Panc1 (cell line): ENCODE data around the gene VPS13A. TPM values are rescaled to one million over a fixed set of nuclear protein-coding genes. Genes with fewer than 3 reads are reported as not detected.

Experiments used
- ATAC-seq: fragments of 200-7000 bp; cut with Tn5 transposase; 2 replicates; pipeline ENCODE4 v1.9.1; 2020; ENCODE audit warnings: mild to moderate bottlenecking, moderate library complexity
- BruUV-seq: library from RNA; stranded (reverse); fragments of 400-500 nt; replicated peaks from 2 replicates; lab custom pipeline; 2021; lab: Mats Ljungman, UMichigan
- CTCF ChIA-PET: fragments of 300-600 bp; sonication (Branson Sonifier 250); formaldehyde crosslinking; loops from one replicate; lab custom pipeline; 2022; ENCODE audit warnings: antibody characterized with exemption; lab: Charles Lee
- POLR2A ChIA-PET: fragments of 300-600 bp; sonication (Branson Sonifier 250); formaldehyde crosslinking; loops from one replicate; lab custom pipeline; 2022; ENCODE audit warnings: antibody characterized with exemption; lab: Charles Lee
- DNase-seq: peaks from one replicate; pipeline ENCODE4 v3.0.0-alpha.2; 2010; ENCODE audit warnings: low read depth, low spot score
- H3K27ac ChIP-seq: 2 replicates; pipeline ENCODE4 v1.5.1; 2011; ENCODE audit warnings: mild to moderate bottlenecking, low read length, inconsistent platforms
- H3K27me3 ChIP-seq: fragments of 200-500 bp; sonication (Bioruptor generic); 2 replicates; pipeline ENCODE4 v1.6.0; 2014; ENCODE audit warnings: low read length, inconsistent platforms; ENCODE audit not compliant: control insufficient read depth, insufficient read depth
- H3K36me3 ChIP-seq: fragments of 200-500 bp; sonication (Bioruptor generic); 2 replicates; pipeline ENCODE4 v1.5.1; 2014; ENCODE audit warnings: inconsistent platforms, mild to moderate bottlenecking, low read length, moderate library complexity; ENCODE audit not compliant: control insufficient read depth, insufficient read depth
- H3K4me1 ChIP-seq: 2 replicates; pipeline ENCODE4 v1.5.1; 2011; ENCODE audit warnings: inconsistent platforms, mild to moderate bottlenecking, low read length, moderate library complexity; ENCODE audit not compliant: control insufficient read depth, insufficient read depth
- H3K4me3 ChIP-seq, 2 experiments: 2 replicates each; pipeline ENCODE4 v1.5.1; 2011 to 2012; ENCODE audit warnings: low read depth in 2 of 2, low read length in 2 of 2, mild to moderate bottlenecking in 2 of 2, inconsistent platforms in 1 of 2, moderate library complexity in 1 of 2
- H3K9me3 ChIP-seq: fragments of 200-500 bp; sonication (Bioruptor generic); 2 replicates; pipeline ENCODE4 v1.5.1; 2014; ENCODE audit warnings: low read depth, mild to moderate bottlenecking, inconsistent platforms, low read length, moderate library complexity; ENCODE audit not compliant: control insufficient read depth, insufficient read depth
- POLR2AphosphoS5 ChIP-seq: IDR thresholded peaks from 2 replicates; pipeline ENCODE4 v1.6.1; 2012; ENCODE audit warnings: mild to moderate bottlenecking, low read depth, low read length, moderate library complexity
- SIN3A ChIP-seq: IDR thresholded peaks from 2 replicates; pipeline ENCODE4 v1.6.1; 2012; ENCODE audit warnings: low read depth, mild to moderate bottlenecking, low read length, moderate library complexity, borderline replicate concordance; ENCODE audit not compliant: insufficient read depth
- TCF7L2 ChIP-seq: IDR thresholded peaks from 2 replicates; pipeline ENCODE4 v1.6.1; 2011; ENCODE audit warnings: mild to moderate bottlenecking, low read depth, low read length, inconsistent platforms
- in situ Hi-C: cut with HindIII; loops from 2 replicates; pipeline ENCODE4 v1.10.0; 2016; ENCODE audit warnings: low sequenced_read_pairs, low pct_unique_long_range_greater_than_20kb
- intact Hi-C: fragments of 100-400 bp; cut with micrococcal nuclease; formaldehyde crosslinking; loops from one replicate; pipeline ENCODE4 v1.10.0; 2022; ENCODE audit not compliant: unreplicated experiment
- total RNA-seq: library from RNA; stranded (reverse); gene quantifications from one replicate; pipeline ENCODE4 v1.2.1, GENCODE V29; 2021; ENCODE audit not compliant: unreplicated experiment
- TF ChIP-seq, protein P1 (sequence below): fragments of 450-650 bp; IDR thresholded peaks from 2 replicates; pipeline ENCODE4 v1.5.1; 2017; ENCODE audit warnings: mild to moderate bottlenecking
- TF ChIP-seq, protein P2 (sequence below), 2 experiments: IDR thresholded peaks; 2 replicates each; pipeline ENCODE4 v1.6.1; 2011 to 2012; ENCODE audit warnings: low read depth in 2 of 2, control low read depth in 1 of 2, low read length in 1 of 2, mild to moderate bottlenecking in 1 of 2, moderate library complexity in 1 of 2; ENCODE audit not compliant: insufficient read depth in 1 of 2

The VPS13A gene
- total RNA-seq, 1 experiment from 2014 or later: 26.1 TPM

DNA sequence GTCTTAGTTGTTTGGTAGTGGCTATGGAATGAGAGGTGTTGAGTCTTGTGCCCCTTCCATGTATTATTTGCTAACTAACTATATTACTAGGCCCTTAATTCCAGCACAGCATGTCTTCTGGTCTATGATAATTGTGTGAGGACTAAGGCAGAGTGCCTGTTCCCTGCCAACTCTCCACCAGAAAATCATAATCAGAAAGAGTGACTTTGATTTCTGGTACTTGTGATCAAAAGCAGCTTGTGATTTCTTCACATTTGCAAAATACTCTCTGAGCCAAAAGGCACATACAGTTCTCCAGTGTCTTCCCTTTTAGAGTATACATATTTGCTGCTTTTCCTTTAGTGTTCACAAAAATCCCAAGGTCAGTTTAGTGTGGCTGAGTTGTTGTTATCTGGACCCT lies 240.9 kb downstream of the VPS13A start:
- Histone ChIP-seq H3K36me3 (no peaks in the 10 kb centered on the region), H3K4me1 (no peaks in the 10 kb centered on the region), H3K9me3 (no peaks in the 10 kb centered on the region), H3K27me3 (no peaks in the 10 kb centered on the region), H3K27ac (no peak overlapping the region), H3K4me3 (no peak overlapping the region)
- ChIA-PET POLR2A (no interaction called here), CTCF (no interaction called here)
- intact Hi-C loops (no loop called here), in situ Hi-C loops (no loop called here)
- TF ChIP-seq, protein P1, sequence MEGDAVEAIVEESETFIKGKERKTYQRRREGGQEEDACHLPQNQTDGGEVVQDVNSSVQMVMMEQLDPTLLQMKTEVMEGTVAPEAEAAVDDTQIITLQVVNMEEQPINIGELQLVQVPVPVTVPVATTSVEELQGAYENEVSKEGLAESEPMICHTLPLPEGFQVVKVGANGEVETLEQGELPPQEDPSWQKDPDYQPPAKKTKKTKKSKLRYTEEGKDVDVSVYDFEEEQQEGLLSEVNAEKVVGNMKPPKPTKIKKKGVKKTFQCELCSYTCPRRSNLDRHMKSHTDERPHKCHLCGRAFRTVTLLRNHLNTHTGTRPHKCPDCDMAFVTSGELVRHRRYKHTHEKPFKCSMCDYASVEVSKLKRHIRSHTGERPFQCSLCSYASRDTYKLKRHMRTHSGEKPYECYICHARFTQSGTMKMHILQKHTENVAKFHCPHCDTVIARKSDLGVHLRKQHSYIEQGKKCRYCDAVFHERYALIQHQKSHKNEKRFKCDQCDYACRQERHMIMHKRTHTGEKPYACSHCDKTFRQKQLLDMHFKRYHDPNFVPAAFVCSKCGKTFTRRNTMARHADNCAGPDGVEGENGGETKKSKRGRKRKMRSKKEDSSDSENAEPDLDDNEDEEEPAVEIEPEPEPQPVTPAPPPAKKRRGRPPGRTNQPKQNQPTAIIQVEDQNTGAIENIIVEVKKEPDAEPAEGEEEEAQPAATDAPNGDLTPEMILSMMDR: no peak
- TF ChIP-seq SIN3A (no peak), TCF7L2 (no peak), POLR2AphosphoS5 (no peak)
- TF ChIP-seq, protein P2, sequence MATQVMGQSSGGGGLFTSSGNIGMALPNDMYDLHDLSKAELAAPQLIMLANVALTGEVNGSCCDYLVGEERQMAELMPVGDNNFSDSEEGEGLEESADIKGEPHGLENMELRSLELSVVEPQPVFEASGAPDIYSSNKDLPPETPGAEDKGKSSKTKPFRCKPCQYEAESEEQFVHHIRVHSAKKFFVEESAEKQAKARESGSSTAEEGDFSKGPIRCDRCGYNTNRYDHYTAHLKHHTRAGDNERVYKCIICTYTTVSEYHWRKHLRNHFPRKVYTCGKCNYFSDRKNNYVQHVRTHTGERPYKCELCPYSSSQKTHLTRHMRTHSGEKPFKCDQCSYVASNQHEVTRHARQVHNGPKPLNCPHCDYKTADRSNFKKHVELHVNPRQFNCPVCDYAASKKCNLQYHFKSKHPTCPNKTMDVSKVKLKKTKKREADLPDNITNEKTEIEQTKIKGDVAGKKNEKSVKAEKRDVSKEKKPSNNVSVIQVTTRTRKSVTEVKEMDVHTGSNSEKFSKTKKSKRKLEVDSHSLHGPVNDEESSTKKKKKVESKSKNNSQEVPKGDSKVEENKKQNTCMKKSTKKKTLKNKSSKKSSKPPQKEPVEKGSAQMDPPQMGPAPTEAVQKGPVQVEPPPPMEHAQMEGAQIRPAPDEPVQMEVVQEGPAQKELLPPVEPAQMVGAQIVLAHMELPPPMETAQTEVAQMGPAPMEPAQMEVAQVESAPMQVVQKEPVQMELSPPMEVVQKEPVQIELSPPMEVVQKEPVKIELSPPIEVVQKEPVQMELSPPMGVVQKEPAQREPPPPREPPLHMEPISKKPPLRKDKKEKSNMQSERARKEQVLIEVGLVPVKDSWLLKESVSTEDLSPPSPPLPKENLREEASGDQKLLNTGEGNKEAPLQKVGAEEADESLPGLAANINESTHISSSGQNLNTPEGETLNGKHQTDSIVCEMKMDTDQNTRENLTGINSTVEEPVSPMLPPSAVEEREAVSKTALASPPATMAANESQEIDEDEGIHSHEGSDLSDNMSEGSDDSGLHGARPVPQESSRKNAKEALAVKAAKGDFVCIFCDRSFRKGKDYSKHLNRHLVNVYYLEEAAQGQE (IDR thresholded peaks at IDR 0.05; ENCODE audit: insufficient read depth in 1 of 2, low read depth in 2 of 2, low read length in 1 of 2): no peak
- DNase-seq (no peak), ATAC-seq (no peak)
- no TSS peak for BruUV-seq

DNA sequence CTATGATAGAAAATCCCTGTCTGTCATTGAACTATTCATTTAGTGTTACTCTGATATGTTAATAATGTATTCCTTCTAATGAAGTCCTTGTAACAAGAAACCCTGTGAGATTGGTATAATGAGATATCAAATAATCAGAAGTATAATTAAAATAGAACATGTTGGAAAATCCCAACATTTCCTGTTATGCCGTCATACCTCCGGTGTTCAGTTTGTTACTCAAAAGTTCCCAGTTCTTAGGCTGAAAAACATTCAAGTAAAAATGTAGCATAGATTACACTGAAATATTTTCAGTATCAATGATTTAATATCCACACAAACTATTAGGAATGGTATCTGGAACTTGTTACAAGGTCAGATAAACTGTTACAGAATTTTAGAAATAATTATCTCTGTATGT lies 243.3 kb downstream of the VPS13A start:
- BruUV-seq: no TSS peak
- DNase-seq: no peak
- Histone ChIP-seq H3K9me3 (no peaks in the 10 kb centered on the region), H3K4me3 (no peak overlapping the region), H3K4me1 (no peaks in the 10 kb centered on the region), H3K36me3 (no peaks in the 10 kb centered on the region), H3K27ac (no peak overlapping the region), H3K27me3 (no peaks in the 10 kb centered on the region)
- POLR2A ChIA-PET: no interaction called here
- TF ChIP-seq, protein P2 (IDR thresholded peaks at IDR 0.05; ENCODE audit: insufficient read depth in 1 of 2, low read depth in 2 of 2, low read length in 1 of 2): no peak
- no peak for TF ChIP-seq POLR2AphosphoS5
- TF ChIP-seq, protein P1: no peak
- TF ChIP-seq SIN3A: no peak
- TF ChIP-seq TCF7L2: no peak
- CTCF ChIA-PET: no interaction called here
- no peak for ATAC-seq
- intact Hi-C loops: no loop called here
- in situ Hi-C loops: no loop called here
